NCI-H446 (cell line): ENCODE results near the gene SRD5A3.
"Not testable (repeated sequence)": the region's sequence is repeated elsewhere in the genome, so short reads cannot be mapped to it uniquely, and the experiment has no call there.

ENCODE experiments used
- DNase-seq, 2 experiments: peaks; one replicate each; lab custom pipeline; 2025; lab: John Stamatoyannopoulos, UW

The SRD5A3 gene

DNA sequence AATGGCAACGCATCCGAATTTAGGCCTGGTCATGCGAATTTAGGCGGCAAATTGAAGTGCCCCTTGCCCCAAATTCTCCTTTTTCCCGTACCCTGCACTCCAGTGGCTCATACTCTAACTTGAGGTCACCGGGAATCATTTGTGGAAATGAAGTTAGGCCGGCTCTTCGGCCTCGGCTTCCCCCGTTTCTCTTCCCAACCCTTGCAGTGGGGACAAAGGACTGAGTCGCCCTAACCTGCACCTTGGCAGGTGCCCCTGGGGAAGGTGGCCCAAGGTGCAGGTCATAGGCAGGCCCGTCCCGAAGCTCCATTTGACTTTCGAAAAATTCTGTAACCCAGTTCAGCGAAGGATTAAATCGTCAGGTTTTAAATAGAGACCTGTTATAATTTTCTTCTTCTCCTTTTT lies 811 bp downstream of the SRD5A3 start:
- DNase-seq = no peak

DNA sequence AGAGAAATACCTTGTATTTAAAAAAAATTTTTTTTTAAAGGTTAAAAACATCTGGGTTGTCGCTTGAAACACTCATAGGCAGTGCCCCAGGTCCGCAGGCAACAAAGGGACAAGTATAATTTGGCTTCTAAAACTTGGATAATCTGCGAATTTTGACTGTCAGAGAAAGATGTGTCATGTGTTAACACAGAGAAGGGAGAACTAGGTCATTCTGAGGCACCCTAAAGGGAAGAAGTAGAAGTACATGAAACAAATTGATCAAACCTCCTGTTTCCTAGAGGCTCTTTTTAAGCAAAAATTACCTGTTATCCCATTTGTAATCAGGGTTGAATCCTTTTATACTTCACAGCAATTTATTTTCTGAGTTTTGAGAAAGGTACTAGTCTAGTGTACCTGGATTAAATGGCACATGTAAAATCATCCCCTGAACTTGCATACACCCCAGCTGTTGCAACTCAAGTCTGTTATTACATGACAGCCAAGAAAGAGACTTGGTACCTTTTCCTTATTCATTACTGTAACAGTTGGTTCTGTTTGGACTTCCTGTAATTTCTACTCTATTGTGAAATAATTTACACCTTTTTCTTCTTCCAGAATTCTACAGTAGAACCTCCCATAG lies 1.7 kb downstream of the SRD5A3 start:
- no peak for DNase-seq

DNA sequence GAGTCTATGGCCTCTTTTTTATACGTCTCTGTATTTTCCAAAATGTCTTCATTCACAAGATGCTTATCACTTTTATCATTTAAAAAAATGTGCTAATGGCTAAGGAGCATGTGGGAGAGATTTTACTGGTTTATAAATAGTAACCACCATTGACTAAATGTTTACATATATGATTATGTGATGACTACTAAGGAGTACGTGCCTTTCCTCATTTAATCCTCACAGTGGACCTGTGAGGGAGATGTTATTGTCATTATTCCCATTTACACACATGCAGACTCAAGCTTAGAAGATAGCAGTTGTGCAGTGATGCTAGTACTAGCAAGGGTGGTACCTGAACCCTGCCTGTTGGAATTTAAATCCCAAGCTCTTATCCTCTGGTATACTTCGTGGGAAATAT lies 2.4 kb downstream of the SRD5A3 start:
- DNase-seq = no peak

DNA sequence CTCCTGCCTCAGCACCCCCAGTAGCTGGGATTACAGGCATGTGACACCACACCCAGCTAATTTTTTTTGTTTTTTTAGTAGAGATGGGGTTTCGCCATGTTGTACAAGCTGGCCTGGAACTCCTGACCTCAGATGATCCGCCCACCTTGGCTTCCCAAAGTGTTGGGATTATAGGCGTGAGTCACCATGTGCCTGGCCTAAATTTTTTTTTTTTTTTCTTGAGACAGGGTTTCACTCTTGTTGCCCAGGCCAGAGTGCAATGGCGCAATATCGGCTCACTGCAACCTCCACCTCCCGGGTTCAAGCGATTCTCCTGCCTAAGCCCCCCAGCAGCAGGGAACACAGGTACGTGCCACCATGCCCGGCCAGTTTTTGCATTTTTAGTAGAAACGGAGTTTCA lies 4.8 kb downstream of the SRD5A3 start:
- not testable (repeated sequence) for DNase-seq

DNA sequence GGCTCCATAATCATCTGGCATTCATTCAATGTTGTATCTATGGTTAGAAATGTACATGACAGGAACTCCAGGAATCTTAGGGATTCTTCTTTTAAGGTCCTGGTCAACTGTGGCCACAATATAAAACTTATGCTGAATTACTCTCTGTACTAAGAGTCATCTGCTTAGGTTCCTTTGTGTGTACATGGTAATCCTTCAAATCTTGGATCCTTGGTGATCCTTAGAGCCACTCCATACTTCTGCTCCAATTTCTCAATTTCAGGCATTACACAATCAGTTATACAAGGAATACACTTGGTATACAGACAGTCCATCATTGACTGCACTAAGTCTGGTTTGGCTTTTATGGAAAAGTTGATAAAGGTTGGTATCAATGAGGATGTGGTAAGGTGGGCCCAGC lies 5.8 kb downstream of the SRD5A3 start:
- no peak for DNase-seq

DNA sequence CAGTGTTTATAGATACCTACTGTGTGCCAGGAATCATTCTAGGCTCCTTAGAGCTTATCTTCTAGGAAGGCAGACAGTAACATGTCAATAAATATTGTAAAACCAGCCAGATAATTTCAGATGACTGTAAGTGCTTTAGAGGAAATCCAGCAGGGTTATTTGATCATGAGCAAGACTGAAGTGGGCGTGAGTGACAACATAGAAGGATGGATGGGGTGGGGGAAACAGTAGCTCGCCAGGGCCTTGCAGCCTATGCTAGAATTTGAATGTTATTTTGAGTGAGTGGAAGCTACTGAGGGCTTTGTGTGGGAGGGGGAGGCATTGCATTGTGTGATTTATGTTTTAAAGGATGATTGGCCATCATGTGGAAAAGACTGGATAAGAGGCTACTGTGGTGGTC lies 6.7 kb downstream of the SRD5A3 start:
- DNase-seq = no peak

DNA sequence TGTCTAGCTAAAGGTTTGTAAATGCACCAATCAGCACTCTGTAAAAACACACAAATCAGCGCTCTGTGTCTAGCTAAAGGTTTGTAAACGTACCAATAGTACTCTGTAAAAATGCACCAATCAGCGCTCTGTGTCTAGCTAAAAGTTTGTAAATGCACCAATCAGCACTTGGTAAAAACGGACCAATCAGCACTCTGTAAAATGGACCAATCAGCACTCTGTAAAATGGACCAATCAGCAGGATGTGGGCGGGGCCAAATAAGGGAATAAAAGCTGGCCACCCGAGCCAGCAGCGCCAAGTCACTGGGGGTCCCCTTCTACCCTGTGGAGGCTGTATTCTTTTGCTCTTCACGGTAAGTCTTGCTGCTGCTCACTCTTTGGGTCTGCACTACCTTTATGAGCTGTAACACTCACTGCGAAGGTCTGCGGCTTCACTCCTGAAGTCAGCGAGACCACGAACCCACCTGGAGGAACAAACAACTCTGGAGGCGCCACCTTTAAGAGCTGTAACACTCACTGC lies 7.2 kb downstream of the SRD5A3 start:
- not testable (repeated sequence) for DNase-seq

DNA sequence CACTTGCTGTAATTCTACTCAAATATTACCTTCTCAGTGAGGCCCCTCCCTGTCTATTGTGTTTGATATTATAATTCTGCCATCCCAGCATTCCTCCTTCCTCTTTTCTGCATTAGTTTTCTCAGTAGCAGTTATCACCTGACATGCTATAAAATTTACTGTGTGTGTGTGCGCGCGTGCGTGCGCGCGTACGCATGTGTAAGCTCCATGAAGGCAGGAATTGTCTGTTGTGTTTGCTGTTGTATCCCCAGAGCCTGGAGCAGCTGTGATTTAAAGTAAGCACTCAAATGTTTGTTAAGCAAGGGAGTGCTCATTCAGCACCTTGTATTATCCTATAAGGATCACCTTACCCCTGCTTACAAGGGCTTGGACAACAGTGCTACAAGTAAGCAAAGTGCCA lies 8.6 kb downstream of the SRD5A3 start:
- no peak for DNase-seq

DNA sequence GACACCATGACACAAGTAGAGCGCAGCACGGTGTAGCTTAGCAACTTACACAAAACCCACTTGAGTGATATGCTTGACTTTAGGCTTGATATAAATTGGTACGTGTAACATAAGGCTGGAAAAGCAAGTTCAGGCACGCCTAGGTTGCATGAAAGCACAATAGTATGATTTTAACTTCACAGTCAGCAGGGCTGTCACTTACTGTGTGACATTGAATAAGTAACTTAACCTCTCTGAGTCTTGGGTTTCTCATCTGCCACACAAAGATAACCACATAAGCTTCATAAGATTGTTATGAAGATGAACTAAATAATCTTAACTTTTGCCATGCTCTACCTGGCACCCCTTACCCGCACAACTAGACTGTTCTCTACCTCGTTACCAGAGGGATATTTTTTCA lies 9.5 kb downstream of the SRD5A3 start:
- no peak for DNase-seq

DNA sequence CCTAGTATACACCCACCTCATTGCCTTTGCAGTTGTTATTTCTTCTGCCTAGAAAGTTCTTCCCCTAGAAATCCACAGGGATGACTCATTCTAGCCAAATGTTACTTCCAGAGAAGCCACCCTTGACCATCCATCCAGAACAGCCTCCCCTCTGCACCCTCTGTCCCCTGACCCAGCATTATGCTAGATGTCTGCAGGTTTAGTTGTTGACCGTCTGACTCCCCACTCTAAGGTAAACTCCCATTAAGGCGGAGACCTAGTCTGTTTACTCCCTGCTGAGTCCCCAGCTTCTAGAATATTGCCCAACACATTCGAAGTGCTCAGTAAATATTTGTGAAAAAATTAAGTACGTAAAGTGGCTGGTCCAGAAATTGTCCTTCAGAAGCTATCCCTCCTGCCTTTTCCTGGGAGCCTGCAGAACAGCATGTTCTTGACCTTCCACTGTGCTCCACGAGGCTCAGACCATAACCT lies 11.0 kb downstream of the SRD5A3 start:
- no peak for DNase-seq

DNA sequence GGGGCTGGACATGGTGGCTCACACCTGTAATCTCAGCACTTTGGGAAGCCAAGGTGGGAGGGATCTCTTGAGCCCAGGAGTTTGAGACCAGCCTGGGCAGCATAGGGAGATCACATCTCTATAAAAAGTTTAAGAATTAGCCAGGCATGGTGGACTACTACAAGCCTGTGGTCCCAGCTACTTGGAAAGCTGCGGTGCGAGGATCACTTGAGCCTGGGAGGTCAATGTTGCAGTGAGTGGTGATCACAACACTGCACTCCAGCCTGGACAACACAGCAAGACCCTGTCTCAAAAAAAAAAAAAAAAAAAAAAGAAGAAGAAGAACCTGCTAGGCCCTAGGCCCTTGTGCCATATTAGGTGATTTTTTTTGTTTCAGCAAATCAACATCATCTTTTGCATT lies 12.2 kb downstream of the SRD5A3 start:
- no peak for DNase-seq

DNA sequence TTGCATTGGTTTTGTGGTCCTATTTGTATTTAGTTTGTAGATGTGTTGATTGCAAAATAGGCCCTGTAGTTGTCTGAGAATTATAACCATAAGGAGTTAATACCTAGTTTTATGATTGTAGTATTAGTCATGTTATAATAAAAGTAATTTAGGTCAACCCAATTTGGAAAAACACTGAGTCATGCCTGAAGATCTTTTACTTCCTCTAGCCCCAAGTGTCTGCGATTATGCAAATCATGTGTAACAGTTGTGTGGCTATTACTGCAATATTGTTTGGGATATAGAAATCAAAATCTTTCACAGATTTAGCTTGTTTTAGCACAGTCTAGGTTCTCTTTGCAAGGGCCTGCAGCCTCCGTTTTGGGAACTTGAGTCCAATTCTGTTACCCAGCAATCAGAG lies 12.6 kb downstream of the SRD5A3 start:
- DNase-seq = no peak

DNA sequence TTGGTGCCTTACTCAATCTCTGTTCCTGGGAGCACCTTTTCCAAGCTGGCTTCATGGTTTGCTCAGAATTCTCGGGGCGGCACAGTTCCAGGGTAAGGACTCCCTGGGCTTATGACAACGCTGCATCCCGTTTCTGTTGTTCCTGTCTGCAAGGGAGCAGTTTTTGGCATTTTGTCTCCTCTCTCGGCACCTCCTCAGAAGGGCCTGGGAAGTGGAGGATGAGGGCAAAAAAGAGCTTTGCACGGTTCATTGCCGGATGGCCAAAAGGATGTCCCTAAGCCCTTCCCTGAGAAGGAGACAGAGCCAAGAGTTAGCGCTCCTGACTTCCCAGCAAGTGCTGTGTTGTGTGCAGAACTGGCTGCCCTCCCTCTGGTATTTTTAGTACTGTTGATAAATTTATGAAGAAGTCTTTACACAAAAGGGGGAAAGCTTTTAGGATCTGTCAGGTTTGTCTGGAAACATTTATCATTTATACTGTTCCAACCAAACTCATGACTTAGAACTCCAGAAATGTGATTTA lies 13.4 kb downstream of the SRD5A3 start:
- no peak for DNase-seq

DNA sequence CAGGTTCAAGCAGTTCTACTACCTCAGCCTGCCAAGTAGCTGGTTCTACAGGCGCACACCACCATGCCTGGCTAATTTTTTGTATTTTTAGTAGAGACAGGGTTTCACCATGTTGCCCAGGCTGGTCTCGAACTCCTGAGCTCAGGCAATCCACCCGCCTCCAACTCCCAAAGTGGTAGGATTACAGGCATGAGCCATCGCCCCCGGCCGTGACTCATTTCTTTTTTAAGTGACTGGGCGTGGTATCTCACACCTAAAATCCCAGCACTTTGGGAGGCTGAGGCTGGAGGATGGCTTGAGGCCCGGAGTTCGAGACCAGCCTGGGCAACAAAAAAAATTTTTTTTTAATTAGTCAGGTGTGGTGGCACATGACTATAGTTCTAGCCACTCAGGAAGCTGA lies 16.9 kb downstream of the SRD5A3 start:
- not testable (repeated sequence) for DNase-seq

DNA sequence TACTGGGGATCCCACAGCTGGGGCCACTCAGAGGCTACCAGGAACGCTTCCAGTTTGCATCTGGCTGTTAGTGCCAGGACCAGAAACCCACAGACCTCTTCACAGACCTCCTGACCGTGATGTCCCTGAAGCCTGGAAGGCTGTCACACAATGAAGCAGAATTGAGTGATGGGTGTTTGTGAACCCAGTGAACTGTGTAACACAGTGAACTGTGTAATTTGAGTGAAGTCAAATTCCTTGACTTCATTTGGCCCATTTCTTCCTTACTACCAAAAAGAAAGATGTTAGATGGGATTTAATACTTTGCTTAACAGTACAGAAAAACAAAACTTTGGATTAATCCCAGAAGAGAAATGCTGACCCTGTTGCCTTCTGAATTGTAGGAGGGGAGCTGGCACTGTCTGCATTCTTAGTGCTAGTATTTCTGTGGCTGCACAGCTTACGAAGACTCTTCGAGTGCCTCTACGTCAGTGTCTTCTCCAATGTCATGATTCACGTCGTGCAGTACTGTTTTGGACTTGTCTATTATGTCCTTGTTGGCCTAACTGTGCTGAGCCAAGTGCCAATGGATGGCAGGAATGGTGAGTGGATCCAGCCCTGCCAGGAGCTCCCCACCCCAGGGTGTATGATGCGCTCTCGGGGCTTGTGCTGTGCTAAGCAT lies 17.8 kb downstream of the SRD5A3 start:
- DNase-seq = no peak

DNA sequence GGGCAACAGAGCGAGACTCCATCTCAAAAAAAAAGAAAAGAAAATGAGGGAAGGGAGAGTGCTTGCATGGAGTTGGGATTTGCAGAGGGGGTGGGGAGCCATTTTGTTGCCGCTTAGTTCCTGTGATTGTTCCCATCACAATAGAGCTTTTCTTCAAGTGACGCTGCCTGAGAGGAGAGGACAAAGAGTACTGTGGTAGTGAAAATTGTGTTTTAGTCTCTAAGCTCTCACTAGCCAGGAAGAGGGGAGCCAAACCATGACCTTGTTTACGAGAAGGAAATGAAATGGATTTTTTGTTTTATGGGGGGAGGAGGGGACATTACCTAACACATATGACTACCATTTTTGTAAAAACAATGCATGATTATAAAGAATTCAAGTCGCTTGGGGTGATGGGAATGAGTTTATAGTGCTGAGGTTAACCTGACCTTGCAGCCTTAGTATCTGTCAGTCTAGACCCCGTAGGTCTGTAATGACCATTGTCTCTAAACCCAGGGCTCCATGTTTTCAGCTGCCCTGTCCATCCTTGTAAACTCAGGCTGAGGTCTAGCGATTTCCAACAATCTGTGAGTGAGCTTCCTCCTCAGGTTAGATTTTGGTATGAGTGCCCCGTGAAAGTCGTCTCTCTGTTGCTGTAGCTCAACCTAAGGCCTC lies 18.8 kb downstream of the SRD5A3 start:
- DNase-seq = no peak

DNA sequence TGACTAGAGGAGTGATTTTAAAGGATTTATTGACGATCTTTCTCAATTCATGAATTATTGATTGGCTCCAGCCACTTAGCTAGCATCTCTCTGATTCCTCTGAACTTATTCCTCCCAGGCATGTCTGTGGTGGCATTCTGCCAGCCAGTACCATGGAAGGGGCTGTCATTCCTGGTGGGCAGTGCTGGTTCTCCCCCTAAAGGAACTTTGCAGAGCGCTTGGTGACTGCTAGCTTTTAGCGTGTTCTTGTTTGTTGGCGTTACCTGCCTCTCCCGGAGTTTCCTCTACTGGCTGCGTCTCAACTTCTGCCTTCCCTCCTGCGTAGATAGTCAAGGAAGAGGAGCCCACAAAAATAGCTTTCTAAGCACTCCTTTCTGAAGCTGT lies 19.3 kb downstream of the SRD5A3 start:
- no peak for DNase-seq

DNA sequence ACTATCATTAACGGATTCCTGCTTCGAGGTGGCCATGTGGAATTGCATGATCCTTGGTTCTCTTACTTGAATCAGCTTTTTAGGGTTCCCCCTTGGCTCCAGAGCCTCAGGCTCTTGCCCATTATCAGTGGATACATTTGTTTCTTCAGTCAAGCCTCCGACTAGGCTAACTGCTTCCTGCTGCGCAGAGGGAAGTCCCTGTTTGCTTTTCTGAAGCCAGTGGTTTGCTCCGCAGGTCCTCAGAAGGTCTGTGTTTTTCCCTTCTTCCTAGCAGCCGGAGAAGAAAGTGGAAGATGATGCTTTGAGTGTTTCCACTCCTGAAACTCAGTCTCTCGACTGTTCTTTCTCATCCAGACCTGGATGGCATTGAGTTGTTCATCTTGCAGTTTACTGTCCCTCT lies 20.6 kb downstream of the SRD5A3 start:
- DNase-seq = no peak

DNA sequence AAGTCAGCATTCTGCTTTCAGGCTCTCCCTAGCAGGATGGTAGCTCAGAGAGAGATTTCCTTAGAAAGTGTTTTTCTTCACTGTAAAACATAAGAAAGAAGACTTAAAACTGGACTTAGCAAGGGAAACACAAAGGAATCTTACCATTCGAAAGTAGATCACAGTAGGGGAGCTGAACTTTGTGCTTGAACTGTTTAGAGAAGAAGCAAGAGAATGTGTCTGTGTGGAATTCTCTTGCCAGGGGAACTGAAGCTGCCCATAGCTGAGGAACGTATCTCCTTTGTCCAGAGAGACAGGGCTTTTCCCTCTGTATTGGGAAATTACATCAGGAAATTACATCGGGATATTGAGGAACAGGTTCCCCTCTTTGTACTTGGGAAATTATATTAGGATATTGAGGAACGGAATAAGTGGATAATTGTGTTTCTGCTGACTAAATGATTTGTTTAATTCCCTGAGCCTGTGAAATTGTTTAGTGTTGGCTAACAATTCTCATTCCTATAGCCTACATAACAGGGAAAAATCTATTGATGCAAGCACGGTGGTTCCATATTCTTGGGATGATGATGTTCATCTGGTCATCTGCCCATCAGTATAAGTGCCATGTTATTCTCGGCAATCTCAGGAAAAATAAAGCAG lies 21.2 kb downstream of the SRD5A3 start:
- no peak for DNase-seq

DNA sequence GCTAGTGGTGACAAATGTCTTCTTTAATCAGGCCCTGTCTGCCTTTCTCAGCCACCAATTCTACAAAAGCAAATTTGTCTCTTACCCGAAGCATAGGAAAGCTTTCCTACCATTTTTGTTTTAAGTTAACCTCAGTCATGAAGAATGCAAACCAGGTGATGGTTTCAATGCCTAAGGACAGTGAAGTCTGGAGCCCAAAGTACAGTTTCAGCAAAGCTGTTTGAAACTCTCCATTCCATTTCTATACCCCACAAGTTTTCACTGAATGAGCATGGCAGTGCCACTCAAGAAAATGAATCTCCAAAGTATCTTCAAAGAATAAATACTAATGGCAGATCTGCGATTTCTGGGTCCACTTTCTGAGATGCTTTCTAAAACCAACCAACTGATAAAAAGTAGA lies 23.9 kb downstream of the SRD5A3 start:
- no peak for DNase-seq

DNA sequence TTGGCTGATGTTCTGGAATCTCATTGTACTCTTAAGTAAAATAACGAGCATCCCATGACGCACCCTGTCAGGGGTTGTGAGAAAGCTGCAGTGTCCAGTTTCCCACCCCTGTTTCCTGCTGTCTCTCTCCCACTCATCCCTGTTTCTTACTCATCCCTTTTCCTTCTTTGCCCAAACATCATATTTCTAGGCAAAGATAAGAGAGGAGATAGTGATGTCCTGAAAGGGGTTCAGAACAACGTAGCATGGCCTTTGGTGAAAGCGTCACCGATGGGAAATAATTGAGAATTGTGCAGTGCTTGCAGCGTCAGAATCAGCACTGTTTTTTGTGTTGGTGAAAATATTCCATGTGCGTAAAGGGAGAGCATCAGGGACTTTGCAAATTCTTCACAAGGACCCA lies 26.2 kb downstream of the SRD5A3 start:
- no peak for DNase-seq

DNA sequence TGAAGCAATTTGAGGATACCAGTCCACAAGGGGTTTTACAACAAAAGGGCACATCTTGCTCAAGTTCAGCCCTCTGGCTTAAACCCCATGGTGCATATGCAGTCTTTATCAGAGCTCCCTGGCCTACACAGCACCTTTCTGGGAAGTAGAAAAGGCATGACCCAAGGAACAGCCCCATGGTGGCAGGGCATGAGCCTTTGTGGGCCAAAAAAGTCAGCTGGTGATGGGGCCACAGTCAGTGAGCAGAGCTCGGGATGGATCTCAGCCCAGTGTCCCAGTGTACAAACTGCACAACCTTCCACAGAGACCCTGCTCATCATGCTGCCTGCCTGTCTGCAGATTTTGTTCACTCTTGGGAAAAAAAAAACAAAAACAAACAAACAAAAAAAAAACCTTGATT lies 27.4 kb downstream of the SRD5A3 start:
- DNase-seq = no peak

DNA sequence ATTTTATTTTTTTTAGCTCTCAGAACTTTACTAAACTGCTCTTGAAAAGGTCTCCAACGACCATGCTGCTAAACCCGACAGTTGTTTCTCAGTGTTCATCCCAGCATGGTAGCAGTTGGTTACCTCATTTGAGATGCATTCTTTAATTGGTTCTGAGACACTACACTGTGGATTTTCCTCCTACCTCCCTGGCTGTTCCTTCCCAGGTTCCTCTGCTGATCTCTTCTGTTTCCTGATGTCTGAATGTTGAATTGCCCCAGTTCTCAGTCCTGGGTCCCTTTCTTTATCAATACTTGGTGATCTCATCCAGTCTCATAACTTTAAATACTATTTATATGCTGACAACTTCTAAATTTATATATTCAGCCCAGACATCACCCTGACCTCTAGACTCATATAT lies 30.7 kb downstream of the SRD5A3 start:
- no peak for DNase-seq
